BLaER1 (cell line): ENCODE results near the gene MRPS21.

Source experiments
- H3K27ac ChIP-seq: shearing (Covaris generic); formaldehyde crosslinking; 2 replicates; pipeline ENCODE4 v1.8.1; 2022
- H3K27me3 ChIP-seq: shearing (Covaris generic); formaldehyde crosslinking; 2 replicates; pipeline ENCODE4 v1.8.1; 2022
- H3K36me3 ChIP-seq: shearing (Covaris generic); formaldehyde crosslinking; 2 replicates; pipeline ENCODE4 v1.8.1; 2022
- H3K4me1 ChIP-seq: shearing (Covaris generic); formaldehyde crosslinking; 2 replicates; pipeline ENCODE4 v1.8.1; 2022
- H3K4me2 ChIP-seq: shearing (Covaris generic); formaldehyde crosslinking; 2 replicates; pipeline ENCODE4 v1.8.1; 2022
- H3K4me3 ChIP-seq: shearing (Covaris generic); formaldehyde crosslinking; 2 replicates; pipeline ENCODE4 v1.8.1; 2022
- H3K9ac ChIP-seq: shearing (Covaris generic); formaldehyde crosslinking; 2 replicates; pipeline ENCODE4 v1.8.1; 2022
- H3K9me3 ChIP-seq: shearing (Covaris generic); formaldehyde crosslinking; 2 replicates; pipeline ENCODE4 v1.8.1; 2022
- H4K20me1 ChIP-seq: shearing (Covaris generic); formaldehyde crosslinking; 2 replicates; pipeline ENCODE4 v1.8.1; 2022
- Cebpa-rat ChIP-seq: shearing (Covaris generic); IDR thresholded peaks from 2 replicates; pipeline ENCODE4 v1.8.1; 2022

The MRPS21 gene

GRCh38 chr1:150293433-150294253 is at the start of gene MRPS21:
Gene MRPS21, plus strand, starts transcription at chr1:150293861. Its CDS starts 506 bp downstream, at chr1:150294367.
- peak within 1 kb of the TSS; percentile 77 for H3K9ac ChIP-seq
- H3K4me2 ChIP-seq, result peak within 1 kb of the TSS; percentile 92
- H3K9me3 ChIP-seq, result no peaks in the 10 kb centered on the region
- peaks cover 33% of the 10 kb centered on the region for H3K36me3 ChIP-seq
- peak within 1 kb of the TSS; percentile 73 for H3K4me3 ChIP-seq
- peaks cover 35% of the 10 kb centered on the region for H3K4me1 ChIP-seq
- 0 out of 2 replicates have a peak, but pooled peaks cover 3% of the 10 kb centered on the region for H4K20me1 ChIP-seq
- H3K27ac ChIP-seq, result peak within 1 kb of the TSS; percentile 74
- no peaks in the 10 kb centered on the region for H3K27me3 ChIP-seq
- no peak; the same call in 1 of the 2 replicates for TF ChIP-seq Cebpa-rat

- Histone ChIP-seq H3K9ac (no peak overlapping the region), H3K9me3 (no peaks in the 10 kb centered on the region), H3K4me3 (no peak overlapping the region), H3K4me2 (no peak overlapping the region), H3K27me3 (no peaks in the 10 kb centered on the region), H3K4me1 (no peaks in the 10 kb centered on the region), H3K27ac (no peak overlapping the region), H4K20me1 (no peaks in the 10 kb centered on the region), H3K36me3 (no peaks in the 10 kb centered on the region)
- no peak for TF ChIP-seq Cebpa-rat
Measured at GRCh38 chr1:150249936-150250335, 43.7 kb upstream of the MRPS21 start.

- Histone ChIP-seq H4K20me1 (no peaks in the 10 kb centered on the region), H3K9ac (0 out of 2 replicates have a peak overlapping the region, but pooled peaks have one; percentile 3), H3K36me3 (no peaks in the 10 kb centered on the region), H3K27ac (no peak overlapping the region), H3K27me3 (peaks cover 29% of the 10 kb centered on the region), H3K4me1 (peaks cover 27% of the 10 kb centered on the region), H3K9me3 (no peaks in the 10 kb centered on the region), H3K4me3 (no peak overlapping the region), H3K4me2 (peak overlapping the region; percentile 65)
- no peak for TF ChIP-seq Cebpa-rat
Measured at GRCh38 chr1:150256198-150256553, 37.5 kb upstream of the MRPS21 start.

GRCh38 chr1:150256554-150257341 is 36.9 kb upstream of the MRPS21 start:
- H4K20me1 ChIP-seq, result no peaks in the 10 kb centered on the region
- no peak overlapping the region for H3K4me3 ChIP-seq
- no peak for TF ChIP-seq Cebpa-rat
- 0 out of 2 replicates have a peak overlapping the region, but pooled peaks have one; percentile 3 for H3K9ac ChIP-seq
- H3K4me2 ChIP-seq, result peak overlapping the region; percentile 65
- H3K27me3 ChIP-seq, result peaks cover 29% of the 10 kb centered on the region
- no peaks in the 10 kb centered on the region for H3K36me3 ChIP-seq
- H3K9me3 ChIP-seq, result no peaks in the 10 kb centered on the region
- no peak overlapping the region for H3K27ac ChIP-seq
- peaks cover 27% of the 10 kb centered on the region for H3K4me1 ChIP-seq

- Histone ChIP-seq H3K4me3 (no peak within 1 kb of the TSS), H3K27ac (no peak within 1 kb of the TSS)
Measured at GRCh38 chr1:150257624-150258585, 35.8 kb upstream of the MRPS21 start, which contains the start of gene CA14. Gene CA14, plus strand, starts transcription at chr1:150257774. Its CDS starts 355 bp downstream, at chr1:150258129.

GRCh38 chr1:150259217-150259616 is 34.4 kb upstream of the MRPS21 start:
- TF ChIP-seq Cebpa-rat, result no peak
- Histone ChIP-seq H3K9me3 (no peaks in the 10 kb centered on the region), H3K4me3 (no peak overlapping the region), H3K27ac (no peak overlapping the region), H3K36me3 (peaks cover 5% of the 10 kb centered on the region), H4K20me1 (no peaks in the 10 kb centered on the region), H3K4me2 (no peak overlapping the region), H3K9ac (no peak overlapping the region), H3K27me3 (peaks cover 29% of the 10 kb centered on the region), H3K4me1 (peaks cover 40% of the 10 kb centered on the region)

More at GRCh38 chr1:150257624-150258585, 35.8 kb upstream of the MRPS21 start, which contains the start of gene CA14:
- Histone ChIP-seq H3K4me2 (peak within 1 kb of the TSS; percentile 65), H3K9me3 (no peaks in the 10 kb centered on the region), H3K9ac (0 out of 2 replicates have a peak within 1 kb of the TSS, but pooled peaks have one; percentile 12), H4K20me1 (no peaks in the 10 kb centered on the region), H3K4me1 (peaks cover 33% of the 10 kb centered on the region), H3K36me3 (no peaks in the 10 kb centered on the region), H3K27me3 (peaks cover 29% of the 10 kb centered on the region)
- TF ChIP-seq Cebpa-rat, result no peak

- H4K20me1 ChIP-seq, result no peaks in the 10 kb centered on the region
- H3K4me1 ChIP-seq, result peaks cover 40% of the 10 kb centered on the region
- no peak for TF ChIP-seq Cebpa-rat
- H3K9ac ChIP-seq, result no peak overlapping the region
- H3K4me2 ChIP-seq, result no peak overlapping the region
- no peak overlapping the region for H3K27ac ChIP-seq
- peaks cover 13% of the 10 kb centered on the region for H3K36me3 ChIP-seq
- peaks cover 29% of the 10 kb centered on the region for H3K27me3 ChIP-seq
- H3K4me3 ChIP-seq, result no peak overlapping the region
- H3K9me3 ChIP-seq, result no peaks in the 10 kb centered on the region
Measured at GRCh38 chr1:150259758-150260669, 33.6 kb upstream of the MRPS21 start.

- H3K27me3 ChIP-seq, result peaks cover 27% of the 10 kb centered on the region
- H3K9ac ChIP-seq, result no peak overlapping the region
- H3K4me1 ChIP-seq, result peaks cover 30% of the 10 kb centered on the region
- H3K9me3 ChIP-seq, result no peaks in the 10 kb centered on the region
- no peak overlapping the region for H3K4me2 ChIP-seq
- H3K27ac ChIP-seq, result no peak overlapping the region
- no peak overlapping the region for H3K4me3 ChIP-seq
- peaks cover 26% of the 10 kb centered on the region for H3K36me3 ChIP-seq
- no peak for TF ChIP-seq Cebpa-rat
- no peaks in the 10 kb centered on the region; the same call in 1 of the 2 replicates for H4K20me1 ChIP-seq
Measured at GRCh38 chr1:150261367-150261766, 32.3 kb upstream of the MRPS21 start.
